T follicular helper cell (primary cell): ENCODE results near the gene CTU2.

ENCODE experiments used
- DNase-seq: peaks from one replicate; pipeline ENCODE4 v3.0.0-alpha.2; 2020; ENCODE audit warnings: low read depth

Gene CTU2

GRCh38 chr16:88730632-88731607, 24.6 kb downstream of the CTU2 start:
- no peak for DNase-seq

DNA sequence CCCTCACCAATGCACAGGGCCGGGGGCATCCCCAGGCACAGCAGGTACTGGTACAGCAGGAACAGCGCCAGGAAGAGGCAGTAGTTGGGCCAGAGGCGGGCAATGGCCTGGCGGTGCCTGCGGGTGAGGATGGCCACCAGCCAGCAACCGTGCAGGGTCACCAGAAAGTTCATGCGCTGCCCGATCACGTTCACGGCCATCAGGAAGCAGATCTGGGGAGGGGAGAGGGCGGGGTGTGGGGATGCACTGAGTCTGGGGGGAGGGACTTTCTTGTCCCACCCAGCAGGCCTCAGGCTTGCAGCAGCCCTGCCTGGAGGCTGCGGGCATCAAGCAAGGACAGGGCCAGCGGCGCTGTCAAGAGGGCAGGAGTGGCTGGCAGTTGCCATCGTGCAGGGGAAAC, 25.4 kb downstream of the CTU2 start:
- no peak for DNase-seq

GRCh38 chr16:88732172-88732960, 26.1 kb downstream of the CTU2 start:
- DNase-seq = no peak

DNA sequence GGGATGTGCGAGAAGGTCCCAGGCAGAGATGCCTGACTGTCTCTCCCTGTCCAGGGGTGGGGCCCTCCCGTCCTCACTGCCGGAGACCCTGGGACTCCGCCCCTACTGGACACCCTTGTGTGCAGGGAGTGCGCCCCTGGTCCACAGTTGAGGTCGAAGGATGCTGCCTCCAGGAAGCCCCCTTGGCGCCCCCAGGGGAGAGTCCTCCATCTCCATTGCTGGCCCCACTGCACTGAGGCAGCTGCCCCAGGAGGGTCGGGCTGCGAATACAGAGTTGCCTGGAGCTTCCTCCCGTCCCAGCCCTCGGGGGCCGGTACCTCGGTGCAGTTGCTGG, 26.6 kb downstream of the CTU2 start:
- no peak for DNase-seq

DNA sequence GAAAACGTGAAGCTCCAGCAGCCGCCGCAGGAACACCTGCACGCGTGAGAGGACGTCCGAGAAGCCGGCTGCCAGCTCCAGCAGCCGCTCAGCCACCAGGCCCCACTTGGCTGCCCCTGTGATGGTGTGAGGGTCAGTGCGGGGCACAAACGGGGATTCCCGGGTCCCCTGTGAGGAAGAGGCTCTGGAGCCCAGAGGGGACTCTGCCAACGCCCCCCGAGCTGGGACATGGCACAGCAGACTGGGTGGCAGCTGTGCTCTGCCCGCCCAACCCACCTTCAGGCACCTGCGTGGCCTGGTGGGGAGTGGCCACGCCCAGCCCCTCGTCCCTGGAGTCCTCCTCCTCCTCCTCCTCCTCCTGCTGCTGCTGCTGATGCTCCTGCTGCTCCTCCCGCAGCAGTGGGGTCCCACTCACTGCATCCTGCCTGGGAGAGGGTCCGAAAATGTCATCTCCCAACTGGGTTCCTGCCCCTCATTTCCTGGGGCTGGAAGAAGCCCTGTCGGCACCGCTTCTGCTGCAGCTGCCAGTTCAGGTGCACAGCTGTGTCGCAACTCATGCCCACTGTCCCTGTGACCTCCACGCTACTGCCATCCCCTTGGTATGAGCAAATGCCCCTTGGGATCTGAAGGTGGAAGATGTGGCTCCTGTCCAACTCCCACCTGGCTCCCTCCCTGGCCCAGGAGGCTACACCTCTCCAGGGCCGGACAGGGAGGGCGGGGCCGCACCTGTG, 27.5 kb downstream of the CTU2 start:
- DNase-seq = no peak

DNA sequence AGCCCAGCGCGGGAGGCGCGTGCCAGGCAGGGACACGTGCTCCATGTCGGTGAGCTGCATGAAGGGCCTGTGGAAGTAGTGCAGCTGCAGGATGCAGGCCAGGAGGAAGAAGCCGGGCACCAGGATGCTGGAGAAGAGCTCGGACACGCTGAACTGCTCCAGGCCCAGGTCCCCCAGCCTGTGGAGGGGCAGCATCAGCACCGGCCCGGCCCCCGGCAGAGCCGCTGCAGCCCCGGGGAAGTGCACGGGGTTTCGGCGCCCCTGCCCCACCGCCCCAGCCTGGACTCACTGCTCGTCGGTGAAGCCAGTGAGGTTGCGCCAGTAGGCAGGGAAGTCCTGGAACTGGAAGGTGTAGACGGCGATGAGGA, 28.0 kb downstream of the CTU2 start:
- no peak for DNase-seq

- no peak for DNase-seq
Observed at GRCh38 chr16:88735121-88735520, 28.8 kb downstream of the CTU2 start.

DNA sequence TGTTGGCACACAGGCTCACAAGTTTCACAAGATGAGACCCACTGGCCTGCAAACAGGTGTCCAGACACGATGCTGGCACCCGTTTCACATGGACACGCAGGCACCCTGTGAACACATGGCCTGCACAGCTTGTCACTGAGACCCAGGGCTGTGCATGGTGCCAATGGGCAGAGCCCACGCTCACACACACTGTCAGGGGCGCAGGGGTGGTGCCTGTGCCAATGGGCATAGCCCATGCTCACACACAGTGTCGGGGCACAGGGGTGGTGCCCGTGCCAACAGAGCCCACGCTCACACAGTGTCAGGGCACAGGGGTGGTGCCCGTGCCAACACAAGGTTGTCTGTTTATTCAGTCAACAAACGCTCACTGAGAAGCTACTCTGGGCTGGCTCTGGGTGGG, 29.3 kb downstream of the CTU2 start:
- DNase-seq = no peak

- no peak for DNase-seq
Observed at GRCh38 chr16:88736088-88736487, 29.8 kb downstream of the CTU2 start.

- no peak for DNase-seq
Observed at GRCh38 chr16:88736496-88736895, 30.2 kb downstream of the CTU2 start.

- DNase-seq = peak; percentile 52
Observed at GRCh38 chr16:88737298-88738150, 31.2 kb downstream of the CTU2 start.

GRCh38 chr16:88738151-88739084, 32.1 kb downstream of the CTU2 start:
- no peak for DNase-seq

DNA sequence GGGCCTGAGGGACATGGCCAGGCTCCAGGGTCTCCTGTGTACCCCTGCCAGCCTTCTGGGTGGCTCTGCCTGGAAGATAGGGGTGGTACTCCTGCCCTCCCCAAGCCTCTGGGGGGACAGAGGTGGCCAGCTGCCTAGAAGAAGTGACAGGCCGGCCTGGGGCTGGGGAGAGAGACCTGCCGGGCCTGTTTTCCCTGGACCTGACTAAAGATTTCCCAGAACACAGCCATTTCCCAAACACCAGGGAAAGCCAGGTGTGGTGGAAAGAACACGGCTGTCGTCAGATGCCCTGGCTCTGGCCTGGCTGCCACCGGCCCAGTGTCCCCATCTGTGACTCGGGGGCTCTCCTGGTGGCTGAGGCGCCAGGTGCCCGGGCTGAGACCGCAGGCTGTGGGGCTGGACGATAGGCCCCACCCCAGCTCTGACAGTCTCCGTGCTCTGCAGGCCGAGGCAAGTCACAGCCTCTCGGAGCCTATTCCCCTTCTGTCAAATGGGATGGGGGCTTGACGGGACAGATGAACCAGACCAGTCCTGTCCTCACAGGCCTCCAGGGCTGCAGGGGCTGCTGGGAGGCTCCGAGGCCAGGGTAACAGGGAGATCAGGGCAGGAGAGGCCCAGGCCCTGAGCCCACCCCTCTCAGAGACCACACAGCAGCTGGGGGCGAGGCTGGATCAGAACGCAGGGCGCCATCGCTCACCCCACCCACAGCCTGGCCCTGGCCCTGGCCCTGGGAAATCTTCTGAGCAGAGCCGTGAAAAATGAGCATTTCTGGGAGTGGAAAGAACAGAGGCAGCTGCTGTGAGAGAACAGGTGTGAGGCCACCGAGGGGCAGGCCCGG, 33.1 kb downstream of the CTU2 start:
- DNase-seq = no peak

DNA sequence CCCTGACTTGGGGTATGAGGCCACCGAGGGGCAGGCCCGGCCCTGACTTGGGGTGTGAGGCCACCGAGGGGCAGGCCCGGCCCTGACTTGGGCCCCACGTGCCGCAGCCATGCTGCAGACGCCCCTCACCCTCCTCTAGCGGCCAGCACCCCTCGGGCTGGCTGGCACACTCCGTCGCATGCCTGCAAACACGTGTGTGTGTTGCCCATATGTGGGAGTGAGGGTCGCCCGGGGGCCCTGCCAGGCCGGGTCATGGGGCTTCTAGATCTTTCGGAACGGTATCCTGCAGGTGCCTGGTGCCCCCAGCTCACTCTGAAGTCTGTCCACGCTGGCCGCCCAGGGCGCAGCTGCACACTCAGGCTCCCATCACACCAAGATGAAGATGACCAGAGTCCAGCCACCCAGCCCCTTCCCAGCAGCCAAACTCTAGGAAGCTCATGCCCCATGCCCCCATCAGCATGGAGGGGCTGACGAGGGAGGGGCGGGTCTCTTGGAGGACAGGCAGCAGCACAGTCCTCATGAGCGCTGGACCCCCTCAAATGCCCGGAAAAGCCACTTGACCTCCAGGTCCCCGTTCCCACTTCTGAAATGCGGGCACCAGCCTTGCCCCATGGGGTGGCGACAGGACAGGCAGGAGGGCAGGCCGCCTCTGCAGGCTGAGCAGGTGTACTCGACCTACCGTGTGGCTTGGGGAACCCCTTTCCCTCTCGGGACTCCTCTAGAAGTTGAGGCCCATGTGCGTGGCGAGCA, 33.8 kb downstream of the CTU2 start:
- no peak for DNase-seq

GRCh38 chr16:88740727-88741055, 34.4 kb downstream of the CTU2 start:
- DNase-seq = no peak

DNA sequence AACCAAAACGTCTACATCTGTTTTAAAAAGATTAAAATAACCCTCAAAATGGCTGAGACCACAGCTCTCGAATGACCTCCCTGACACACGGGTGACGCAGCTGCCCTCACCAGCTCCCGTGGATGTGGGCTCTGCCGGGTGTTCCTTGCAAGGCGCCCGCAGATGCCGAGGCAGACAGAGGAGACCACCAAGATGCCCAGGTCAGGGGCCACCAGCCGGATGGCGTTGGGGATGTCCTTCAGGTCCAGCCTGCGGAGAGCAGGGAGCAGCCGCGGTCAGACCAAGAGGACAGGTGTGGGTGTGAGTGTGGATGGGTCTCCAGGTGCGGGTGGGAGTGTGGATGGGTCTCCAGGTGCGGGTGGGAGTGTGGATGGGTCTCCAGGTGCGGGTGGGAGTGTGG, 35.1 kb downstream of the CTU2 start:
- DNase-seq = no peak

GRCh38 chr16:88742896-88743605, 36.7 kb downstream of the CTU2 start:
- no peak for DNase-seq
